ENCODE results near the gene OGG1. TPM values are rescaled to one million over a fixed set of nuclear protein-coding genes. Genes with fewer than 3 reads are reported as not detected.

Gene OGG1
- polyA plus RNA-seq, 1 experiment, result 40.9 TPM

GRCh38 chr3:9776896-9777693 is 27.3 kb downstream of the OGG1 start:
- Histone ChIP-seq H3K27me3 (ENCODE audit: control insufficient read depth, insufficient read depth, low read length) (no peaks in the 10 kb centered on the region), H3K4me3 (ENCODE audit: low read depth, low read length) (no peak overlapping the region), H3K36me3 (ENCODE audit: control insufficient read depth, insufficient read depth, low read length) (peaks cover 6% of the 10 kb centered on the region)
- DNase-seq (ENCODE audit: low read depth), result no peak
- CTCF ChIA-PET, result interaction anchor here (1.3 kb wide), 2 partner anchors 28 to 59 kb away, joined by 3 read pairs; no protein-coding TSS in a partner anchor
- TF ChIP-seq CTCF (IDR thresholded peaks at IDR 0.05; ENCODE audit: insufficient read depth, low read depth, low read length), result no peak
- POLR2A ChIA-PET, result no interaction called here

- Histone ChIP-seq H3K27me3 (ENCODE audit: control insufficient read depth, insufficient read depth, low read length) (no peaks in the 10 kb centered on the region), H3K36me3 (ENCODE audit: control insufficient read depth, insufficient read depth, low read length) (peaks cover 10% of the 10 kb centered on the region), H3K4me3 (ENCODE audit: low read depth, low read length) (no peak overlapping the region)
- ChIA-PET CTCF (interaction anchor here (1.3 kb wide), 2 partner anchors 28 to 60 kb away, joined by 3 read pairs; no protein-coding TSS in a partner anchor), POLR2A (no interaction called here)
- no peak for TF ChIP-seq CTCF (IDR thresholded peaks at IDR 0.05; ENCODE audit: insufficient read depth, low read depth, low read length)
- DNase-seq (ENCODE audit: low read depth), result no peak
These were observed 27.9 kb downstream of the OGG1 start for GRCh38 chr3:9777694-9778021.

- ChIA-PET POLR2A (no interaction called here), CTCF (interaction anchor here (1.3 kb wide), 1 partner anchor 27 kb away, joined by 3 read pairs; no protein-coding TSS in a partner anchor)
- TF ChIP-seq CTCF (IDR thresholded peaks at IDR 0.05; ENCODE audit: insufficient read depth, low read depth, low read length), result no peak
- H3K27me3 ChIP-seq (ENCODE audit: control insufficient read depth, insufficient read depth, low read length), result no peaks in the 10 kb centered on the region
- H3K36me3 ChIP-seq (ENCODE audit: control insufficient read depth, insufficient read depth, low read length), result peaks cover 11% of the 10 kb centered on the region
- peak; percentile 24 for DNase-seq (ENCODE audit: low read depth)
- H3K4me3 ChIP-seq (ENCODE audit: low read depth, low read length), result no peak overlapping the region
These were observed 28.7 kb downstream of the OGG1 start for GRCh38 chr3:9778143-9779074.

- no peak for DNase-seq (ENCODE audit: low read depth)
- CTCF ChIA-PET, result no interaction called here
- no peaks in the 10 kb centered on the region for H3K27me3 ChIP-seq (ENCODE audit: control insufficient read depth, insufficient read depth, low read length)
- H3K36me3 ChIP-seq (ENCODE audit: control insufficient read depth, insufficient read depth, low read length), result peaks cover 14% of the 10 kb centered on the region
- no peak overlapping the region for H3K4me3 ChIP-seq (ENCODE audit: low read depth, low read length)
- POLR2A ChIA-PET, result no interaction called here
- no peak for TF ChIP-seq CTCF (IDR thresholded peaks at IDR 0.05; ENCODE audit: insufficient read depth, low read depth, low read length)
These were observed 29.4 kb downstream of the OGG1 start for GRCh38 chr3:9779075-9779593.

All from BJ (cell line).